Skeletal muscle tissue (tissue), 4 donors: ENCODE results near the gene HOXD8. TPM values are rescaled to one million over a fixed set of nuclear protein-coding genes. Genes with fewer than 3 reads are reported as not detected.

Experiments used
- H3K27ac ChIP-seq: one replicate; pipeline ENCODE4 v1.7.0; 2013; ENCODE audit warnings: mild to moderate bottlenecking, low read depth, low read length, inconsistent platforms
- H3K27me3 ChIP-seq, 3 donors: one replicate each; pipeline ENCODE4 v1.7.0; 2013; ENCODE audit warnings: low read length in 3 of 3; ENCODE audit not compliant: control insufficient read depth in 3 of 3, insufficient read depth in 3 of 3
- H3K36me3 ChIP-seq, 3 donors: one replicate each; pipeline ENCODE4 v1.7.0; 2013; ENCODE audit warnings: low read length in 3 of 3; ENCODE audit not compliant: control insufficient read depth in 3 of 3, insufficient read depth in 3 of 3
- H3K4me1 ChIP-seq, 3 donors: one replicate each; pipeline ENCODE4 v1.7.0; 2013; ENCODE audit warnings: low read length in 3 of 3, mild to moderate bottlenecking in 3 of 3; ENCODE audit not compliant: control insufficient read depth in 3 of 3, insufficient read depth in 3 of 3
- H3K4me3 ChIP-seq, 3 donors: one replicate each; pipeline ENCODE4 v1.7.0; 2013; ENCODE audit warnings: low read length in 3 of 3
- H3K9ac ChIP-seq, 3 donors: one replicate each; pipeline ENCODE4 v1.7.0; 2013; ENCODE audit warnings: low read length in 3 of 3, mild to moderate bottlenecking in 3 of 3, moderate library complexity in 2 of 3, low read depth in 1 of 3
- H3K9me3 ChIP-seq, 3 donors: one replicate each; pipeline ENCODE4 v1.7.0; 2013; ENCODE audit warnings: low read length in 3 of 3; ENCODE audit not compliant: control insufficient read depth in 3 of 3
- total RNA-seq: library from RNA; depleted of rRNA; stranded (reverse); fragments of >200 nt; gene quantifications from one replicate; pipeline ENCODE4 v1.2.3, GENCODE V29; 2014
- donor health status: Osteomylitis.

HOXD8 gene
- total RNA-seq, 1 donor from 2014 or later = 18.8 TPM

- Histone ChIP-seq H3K36me3 (peaks cover 0 to 4% (median 0%) of the 10 kb centered on the region in 3 donors), H3K27ac (no peak overlapping the region), H3K4me1 (peaks cover 0 to 5% (median 2%) of the 10 kb centered on the region in 3 donors), H3K27me3 (peaks cover 0 to 46% (median 8%) of the 10 kb centered on the region in 3 donors), H3K9me3 (no peaks in the 10 kb centered on the region), H3K9ac (no peak overlapping the region), H3K4me3 (no peak overlapping the region)
Observed at GRCh38 chr2:176146645-176147044, 17.1 kb downstream of the HOXD8 start.

- Histone ChIP-seq H3K36me3 (peaks cover 0 to 4% (median 0%) of the 10 kb centered on the region in 3 donors), H3K27ac (no peak overlapping the region), H3K9me3 (no peaks in the 10 kb centered on the region), H3K9ac (no peak overlapping the region), H3K4me1 (peaks cover 0 to 5% (median 2%) of the 10 kb centered on the region in 3 donors), H3K27me3 (peaks cover 0 to 48% (median 11%) of the 10 kb centered on the region in 3 donors), H3K4me3 (no peak overlapping the region)
Observed at GRCh38 chr2:176147210-176147799, 17.8 kb downstream of the HOXD8 start.

- no peak overlapping the region for H3K27ac ChIP-seq
- peaks cover 0 to 5% (median 0%) of the 10 kb centered on the region in 3 donors for H3K4me1 ChIP-seq
- H3K36me3 ChIP-seq = peaks cover 0 to 4% (median 0%) of the 10 kb centered on the region in 3 donors
- H3K9ac ChIP-seq = no peak overlapping the region
- no peaks in the 10 kb centered on the region for H3K9me3 ChIP-seq
- H3K4me3 ChIP-seq = no peak overlapping the region
- peaks cover 0 to 48% (median 11%) of the 10 kb centered on the region in 3 donors for H3K27me3 ChIP-seq
Observed at GRCh38 chr2:176147800-176148496, 18.4 kb downstream of the HOXD8 start.

GRCh38 chr2:176148751-176149421 lies 19.4 kb downstream of the HOXD8 start:
- Histone ChIP-seq H3K9me3 (no peaks in the 10 kb centered on the region), H3K27me3 (peaks cover 0 to 44% (median 15%) of the 10 kb centered on the region in 3 donors)

GRCh38 chr2:176149481-176149938 lies 20.0 kb downstream of the HOXD8 start:
- Histone ChIP-seq H3K9me3 (no peaks in the 10 kb centered on the region), H3K27ac (no peak overlapping the region), H3K36me3 (peaks cover 0 to 6% (median 0%) of the 10 kb centered on the region in 3 donors), H3K4me3 (no peak overlapping the region), H3K9ac (no peak overlapping the region), H3K27me3 (peaks cover 0 to 44% (median 16%) of the 10 kb centered on the region in 3 donors), H3K4me1 (peaks cover 0 to 5% (median 0%) of the 10 kb centered on the region in 3 donors)

More at GRCh38 chr2:176148751-176149421, 19.4 kb downstream of the HOXD8 start:
- Histone ChIP-seq H3K4me3 (no peak overlapping the region), H3K27ac (no peak overlapping the region), H3K4me1 (peaks cover 0 to 5% (median 0%) of the 10 kb centered on the region in 3 donors), H3K9ac (no peak overlapping the region), H3K36me3 (peaks cover 0 to 6% (median 0%) of the 10 kb centered on the region in 3 donors)

- Histone ChIP-seq H3K27ac (no peak overlapping the region), H3K9me3 (no peaks in the 10 kb centered on the region), H3K4me1 (peaks cover 0 to 3% (median 0%) of the 10 kb centered on the region in 3 donors), H3K36me3 (peaks cover 0 to 6% (median 0%) of the 10 kb centered on the region in 3 donors), H3K4me3 (no peak overlapping the region), H3K9ac (no peak overlapping the region), H3K27me3 (peaks cover 0 to 42% (median 16%) of the 10 kb centered on the region in 3 donors)
Observed at GRCh38 chr2:176149939-176150583, 20.6 kb downstream of the HOXD8 start.

- Histone ChIP-seq H3K4me1 (no peaks in the 10 kb centered on the region), H3K4me3 (no peak overlapping the region), H3K36me3 (peaks cover 0 to 6% (median 0%) of the 10 kb centered on the region in 3 donors), H3K9me3 (no peaks in the 10 kb centered on the region), H3K27me3 (peaks cover 5 to 38% (median 16%) of the 10 kb centered on the region in 3 donors), H3K27ac (no peak overlapping the region), H3K9ac (no peak overlapping the region)
Observed at GRCh38 chr2:176150584-176151441, 21.3 kb downstream of the HOXD8 start.

- Histone ChIP-seq H3K27me3 (peaks cover 5 to 38% (median 23%) of the 10 kb centered on the region in 3 donors), H3K36me3 (peaks cover 0 to 6% (median 0%) of the 10 kb centered on the region in 3 donors), H3K9me3 (no peaks in the 10 kb centered on the region), H3K9ac (no peak within 1 kb of the TSS), H3K27ac (no peak within 1 kb of the TSS), H3K4me3 (peak within 1 kb of the TSS in 1 of 3 donors; percentile 13), H3K4me1 (no peaks in the 10 kb centered on the region)
Observed at GRCh38 chr2:176151442-176152287, 22.2 kb downstream of the HOXD8 start, which contains the start of gene HOXD4. Gene HOXD4, plus strand, starts transcription at chr2:176151550. Its CDS starts 84 bp downstream, at chr2:176151634.
